WI38 (cell line): ENCODE measurements around the gene PDE3A.

Experiments used
- H3K4me3 ChIP-seq: 2 replicates; pipeline ENCODE4 v1.5.1; 2011; ENCODE audit warnings: low read depth, mild to moderate bottlenecking, control low read depth, low read length
- CTCF ChIP-seq: IDR thresholded peaks from 2 replicates; pipeline ENCODE4 v1.5.1; 2012; ENCODE audit warnings: low read depth, mild to moderate bottlenecking, control low read depth, low read length

PDE3A gene

GRCh38 chr12:20497707-20498106, 129.4 kb downstream of the PDE3A start:
- TF ChIP-seq CTCF, result no peak
- H3K4me3 ChIP-seq, result no peak overlapping the region

- no peak overlapping the region for H3K4me3 ChIP-seq
- TF ChIP-seq CTCF, result no peak
Measured at GRCh38 chr12:20501958-20502357, 133.6 kb downstream of the PDE3A start.

- H3K4me3 ChIP-seq, result no peak overlapping the region
- TF ChIP-seq CTCF, result no peak
Measured at GRCh38 chr12:20503858-20504257, 135.5 kb downstream of the PDE3A start.

GRCh38 chr12:20505056-20505455, 136.7 kb downstream of the PDE3A start:
- no peak overlapping the region for H3K4me3 ChIP-seq
- no peak for TF ChIP-seq CTCF

- no peak for TF ChIP-seq CTCF
Measured at GRCh38 chr12:20507056-20507455, 138.7 kb downstream of the PDE3A start.

GRCh38 chr12:20507711-20508110, 139.4 kb downstream of the PDE3A start:
- no peak overlapping the region for H3K4me3 ChIP-seq
- TF ChIP-seq CTCF, result no peak

More at GRCh38 chr12:20507056-20507455, 138.7 kb downstream of the PDE3A start:
- no peak overlapping the region for H3K4me3 ChIP-seq

- H3K4me3 ChIP-seq, result no peak overlapping the region
- TF ChIP-seq CTCF, result no peak
Measured at GRCh38 chr12:20508359-20508758, 140.0 kb downstream of the PDE3A start.
